Calu3 (cell line): ENCODE results near the gene ZNF532. TPM values are rescaled to one million over a fixed set of nuclear protein-coding genes. Genes with fewer than 3 reads are reported as not detected.

Experiments used
- Bru-seq: library from RNA; stranded (reverse); fragments of 400-500 nt; gene quantifications from one replicate; lab custom pipeline; 2021; lab: Mats Ljungman, UMichigan
- BruChase-seq, 2 experiments: library from RNA; stranded (reverse); fragments of 400-500 nt; gene quantifications; one replicate each; lab custom pipeline; 2021; lab: Mats Ljungman, UMichigan
- BruUV-seq: library from RNA; stranded (reverse); fragments of 400-500 nt; replicated peaks from 2 replicates; lab custom pipeline; 2021; lab: Mats Ljungman, UMichigan
- CTCF ChIA-PET: fragments of 300-600 bp; sonication (Branson Sonifier 250); formaldehyde crosslinking; loops from one replicate; lab custom pipeline; 2022; ENCODE audit warnings: antibody characterized with exemption; lab: Charles Lee
- DNase-seq: peaks from one replicate; pipeline ENCODE4 v3.0.0; 2022
- H3K27ac Mint-ChIP-seq: one replicate; pipeline ENCODE4 v1.8.0; 2022; ENCODE audit warnings: mixed read lengths; ENCODE audit not compliant: unreplicated experiment
- H3K27me3 Mint-ChIP-seq: one replicate; pipeline ENCODE4 v1.8.0; 2022; ENCODE audit warnings: mixed read lengths; ENCODE audit not compliant: unreplicated experiment
- H3K36me3 Mint-ChIP-seq: one replicate; pipeline ENCODE4 v1.8.0; 2022; ENCODE audit warnings: mild to moderate bottlenecking, moderate library complexity, mixed read lengths; ENCODE audit not compliant: insufficient read depth, unreplicated experiment
- H3K4me1 Mint-ChIP-seq: one replicate; pipeline ENCODE4 v1.8.0; 2022; ENCODE audit warnings: mild to moderate bottlenecking, low read depth, mixed read lengths; ENCODE audit not compliant: unreplicated experiment
- H3K4me3 Mint-ChIP-seq: one replicate; pipeline ENCODE4 v1.8.0; 2022; ENCODE audit warnings: mild to moderate bottlenecking, low read depth, moderate library complexity, mixed read lengths; ENCODE audit not compliant: unreplicated experiment
- H3K9me3 Mint-ChIP-seq: one replicate; pipeline ENCODE4 v1.8.0; 2022; ENCODE audit warnings: low read depth, mixed read lengths; ENCODE audit not compliant: unreplicated experiment
- intact Hi-C: fragments of 100-400 bp; cut with micrococcal nuclease; formaldehyde crosslinking; loops from one replicate; pipeline ENCODE4 v1.10.0; 2022; ENCODE audit not compliant: unreplicated experiment
- long read RNA-seq: library from polyadenylated mRNA; stranded (forward); transcript quantifications from one replicate; pipeline ENCODE4 v2.0.0, GENCODE V29; 2022
- total RNA-seq: library from RNA; stranded (reverse); gene quantifications from 2 replicates; pipeline ENCODE4 v1.2.3, GENCODE V29; 2022
- TF ChIP-seq, protein P1 (sequence below): fragments of 200-600 bp; IDR thresholded peaks from one replicate; pipeline ENCODE4 v1.8.0; 2022; ENCODE audit warnings: antibody characterized with exemption; ENCODE audit not compliant: unreplicated experiment

Gene ZNF532, protein sequence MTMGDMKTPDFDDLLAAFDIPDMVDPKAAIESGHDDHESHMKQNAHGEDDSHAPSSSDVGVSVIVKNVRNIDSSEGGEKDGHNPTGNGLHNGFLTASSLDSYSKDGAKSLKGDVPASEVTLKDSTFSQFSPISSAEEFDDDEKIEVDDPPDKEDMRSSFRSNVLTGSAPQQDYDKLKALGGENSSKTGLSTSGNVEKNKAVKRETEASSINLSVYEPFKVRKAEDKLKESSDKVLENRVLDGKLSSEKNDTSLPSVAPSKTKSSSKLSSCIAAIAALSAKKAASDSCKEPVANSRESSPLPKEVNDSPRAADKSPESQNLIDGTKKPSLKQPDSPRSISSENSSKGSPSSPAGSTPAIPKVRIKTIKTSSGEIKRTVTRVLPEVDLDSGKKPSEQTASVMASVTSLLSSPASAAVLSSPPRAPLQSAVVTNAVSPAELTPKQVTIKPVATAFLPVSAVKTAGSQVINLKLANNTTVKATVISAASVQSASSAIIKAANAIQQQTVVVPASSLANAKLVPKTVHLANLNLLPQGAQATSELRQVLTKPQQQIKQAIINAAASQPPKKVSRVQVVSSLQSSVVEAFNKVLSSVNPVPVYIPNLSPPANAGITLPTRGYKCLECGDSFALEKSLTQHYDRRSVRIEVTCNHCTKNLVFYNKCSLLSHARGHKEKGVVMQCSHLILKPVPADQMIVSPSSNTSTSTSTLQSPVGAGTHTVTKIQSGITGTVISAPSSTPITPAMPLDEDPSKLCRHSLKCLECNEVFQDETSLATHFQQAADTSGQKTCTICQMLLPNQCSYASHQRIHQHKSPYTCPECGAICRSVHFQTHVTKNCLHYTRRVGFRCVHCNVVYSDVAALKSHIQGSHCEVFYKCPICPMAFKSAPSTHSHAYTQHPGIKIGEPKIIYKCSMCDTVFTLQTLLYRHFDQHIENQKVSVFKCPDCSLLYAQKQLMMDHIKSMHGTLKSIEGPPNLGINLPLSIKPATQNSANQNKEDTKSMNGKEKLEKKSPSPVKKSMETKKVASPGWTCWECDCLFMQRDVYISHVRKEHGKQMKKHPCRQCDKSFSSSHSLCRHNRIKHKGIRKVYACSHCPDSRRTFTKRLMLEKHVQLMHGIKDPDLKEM (N-terminal part only)
- total RNA-seq (124 and 150 TPM in 2 replicates), Bru-seq, nascent RNA (percentile 95 among the genes with signal in this experiment), BruChase-seq, experiment 1, labeled RNA remaining after a 6-hour chase (percentile 91 among the genes with signal in this experiment), BruChase-seq, experiment 2, labeled RNA remaining after a 2-hour chase (percentile 91 among the genes with signal in this experiment)
- long read RNA-seq, full-length matches to known transcripts, result 1 of 83 reads
- long read RNA-seq, partial matches to known transcripts, result 3 of 83 reads
- long read RNA-seq, other reads (novel, unspliced or antisense), result 79 of 83 reads

DNA sequence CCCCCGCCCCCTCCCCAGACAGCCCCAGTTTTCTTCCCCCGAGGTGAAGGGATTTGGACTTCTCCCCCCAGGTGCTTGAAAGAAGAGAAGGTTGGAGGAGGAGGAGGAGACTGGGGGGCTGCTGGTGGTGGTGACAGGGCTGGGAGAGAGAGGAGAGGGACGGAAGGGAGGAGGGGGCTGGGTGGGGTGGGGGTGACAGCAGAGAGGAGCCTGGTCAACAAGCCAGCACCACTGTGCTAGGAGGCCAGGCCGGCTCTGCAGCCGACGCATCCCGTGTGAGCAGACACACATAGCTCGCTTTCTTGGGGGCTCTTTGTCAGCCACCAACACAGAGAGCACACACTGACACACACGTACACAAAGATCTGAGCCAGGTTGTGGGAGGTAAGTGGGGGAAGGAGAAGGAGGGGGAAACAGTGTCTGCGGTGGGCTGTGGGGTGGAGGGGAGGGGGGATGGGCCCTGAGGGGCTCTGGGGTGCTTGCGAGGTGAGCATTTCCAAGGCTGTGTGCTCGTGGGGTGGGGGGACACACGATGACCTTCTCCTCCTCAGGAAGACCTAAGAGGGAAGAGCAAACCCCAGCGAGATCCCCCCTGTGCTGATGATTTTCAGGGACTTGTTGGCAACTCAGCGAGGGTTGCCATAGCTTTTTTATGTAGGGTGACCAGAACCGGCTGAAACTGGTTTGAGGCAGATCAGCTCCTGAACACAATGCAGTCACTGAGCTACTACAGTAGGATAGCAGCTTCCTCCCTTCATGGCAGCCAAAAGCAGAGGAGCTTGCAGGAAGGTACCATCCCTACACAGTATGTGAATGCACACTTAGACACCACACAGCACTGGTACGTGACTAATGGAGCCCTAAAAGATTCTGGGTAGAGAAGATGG, at the start of gene ZNF532:
Gene ZNF532, plus strand, starts transcription at position 732 of the 887 bp plus-strand sequence. CDS start 53,411 bp downstream, outside the sequence.
- Mint-ChIP-seq H3K27ac (peak within 1 kb of the TSS; percentile 98), H3K4me1 (peaks cover 69% of the 10 kb centered on the region), H3K4me3 (peak within 1 kb of the TSS; percentile 73), H3K36me3 (peaks cover 75% of the 10 kb centered on the region), H3K27me3 (no peaks in the 10 kb centered on the region), H3K9me3 (peaks cover 3% of the 10 kb centered on the region)
- peak; percentile 71 for DNase-seq
- BruUV-seq, result no TSS peak
- TF ChIP-seq, protein P1, sequence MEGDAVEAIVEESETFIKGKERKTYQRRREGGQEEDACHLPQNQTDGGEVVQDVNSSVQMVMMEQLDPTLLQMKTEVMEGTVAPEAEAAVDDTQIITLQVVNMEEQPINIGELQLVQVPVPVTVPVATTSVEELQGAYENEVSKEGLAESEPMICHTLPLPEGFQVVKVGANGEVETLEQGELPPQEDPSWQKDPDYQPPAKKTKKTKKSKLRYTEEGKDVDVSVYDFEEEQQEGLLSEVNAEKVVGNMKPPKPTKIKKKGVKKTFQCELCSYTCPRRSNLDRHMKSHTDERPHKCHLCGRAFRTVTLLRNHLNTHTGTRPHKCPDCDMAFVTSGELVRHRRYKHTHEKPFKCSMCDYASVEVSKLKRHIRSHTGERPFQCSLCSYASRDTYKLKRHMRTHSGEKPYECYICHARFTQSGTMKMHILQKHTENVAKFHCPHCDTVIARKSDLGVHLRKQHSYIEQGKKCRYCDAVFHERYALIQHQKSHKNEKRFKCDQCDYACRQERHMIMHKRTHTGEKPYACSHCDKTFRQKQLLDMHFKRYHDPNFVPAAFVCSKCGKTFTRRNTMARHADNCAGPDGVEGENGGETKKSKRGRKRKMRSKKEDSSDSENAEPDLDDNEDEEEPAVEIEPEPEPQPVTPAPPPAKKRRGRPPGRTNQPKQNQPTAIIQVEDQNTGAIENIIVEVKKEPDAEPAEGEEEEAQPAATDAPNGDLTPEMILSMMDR, result no peak
- CTCF ChIA-PET, result interaction anchor here (0.7 to 1.3 kb wide), 7 partner anchors 51 to 319 kb away, joined by 3 to 7 read pairs (median 3); no protein-coding TSS in a partner anchor
- intact Hi-C loops, result loop anchor here (10.0 kb wide), 1 partner anchor 200 kb away; no protein-coding TSS in a partner anchor

DNA sequence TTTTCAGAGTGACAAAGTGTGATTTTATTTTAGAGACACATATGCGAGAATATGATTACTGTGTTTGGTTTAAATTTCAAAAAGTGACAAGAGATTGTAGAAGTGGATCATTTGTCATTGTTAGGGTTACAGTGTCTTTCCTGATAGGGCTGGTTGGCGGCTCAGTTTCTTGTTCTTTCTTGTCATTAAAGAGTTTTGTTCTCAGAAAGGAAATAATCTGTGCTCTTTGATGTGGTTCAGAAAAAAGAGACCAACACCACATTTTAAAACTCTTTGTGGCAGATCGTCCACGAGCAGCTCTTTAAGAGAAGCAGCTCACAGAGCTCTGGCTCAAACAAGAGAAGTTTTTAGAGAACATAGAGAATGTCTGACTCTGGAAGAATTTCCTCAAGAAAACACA, 45.6 kb upstream of the ZNF532 start:
- Mint-ChIP-seq H3K4me1 (no peaks in the 10 kb centered on the region), H3K9me3 (no peaks in the 10 kb centered on the region), H3K27ac (no peak overlapping the region), H3K36me3 (no peaks in the 10 kb centered on the region), H3K27me3 (no peaks in the 10 kb centered on the region), H3K4me3 (no peak overlapping the region)
- CTCF ChIA-PET, result no interaction called here
- TF ChIP-seq, protein P1, result no peak
- no TSS peak for BruUV-seq
- intact Hi-C loops, result no loop called here
- no peak for DNase-seq

DNA sequence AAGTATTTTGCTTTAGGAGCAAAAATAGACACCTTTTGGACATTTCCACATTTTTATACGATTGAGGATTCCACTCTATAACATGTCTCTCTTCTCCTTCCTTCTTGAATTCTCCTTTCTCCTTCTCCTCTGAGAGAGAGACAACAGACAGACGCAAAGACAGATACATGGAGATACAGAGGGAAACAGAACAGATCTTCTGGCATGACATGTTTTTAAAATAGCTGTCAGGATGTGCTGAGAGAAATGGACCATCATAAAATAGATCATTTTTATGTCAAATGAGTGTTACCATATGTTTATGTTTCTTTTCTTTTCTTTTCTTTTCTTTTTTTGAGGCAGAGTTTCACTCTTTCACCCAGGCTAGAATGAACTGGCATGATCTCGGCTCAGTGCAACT, 44.4 kb upstream of the ZNF532 start:
- no peak for DNase-seq
- Mint-ChIP-seq H3K4me3 (no peak overlapping the region), H3K27ac (no peak overlapping the region), H3K9me3 (no peaks in the 10 kb centered on the region), H3K4me1 (peaks cover 8% of the 10 kb centered on the region), H3K27me3 (no peaks in the 10 kb centered on the region), H3K36me3 (no peaks in the 10 kb centered on the region)
- TF ChIP-seq, protein P1, result no peak
- no TSS peak for BruUV-seq
- CTCF ChIA-PET, result no interaction called here
- intact Hi-C loops, result no loop called here
